ENCODE measurements around the gene ADCY10. TPM values are rescaled to one million over a fixed set of nuclear protein-coding genes. Genes with fewer than 3 reads are reported as not detected.

Gene ADCY10
- total RNA-seq, 1 experiment from 2014 or later = 0.20 TPM

DNA sequence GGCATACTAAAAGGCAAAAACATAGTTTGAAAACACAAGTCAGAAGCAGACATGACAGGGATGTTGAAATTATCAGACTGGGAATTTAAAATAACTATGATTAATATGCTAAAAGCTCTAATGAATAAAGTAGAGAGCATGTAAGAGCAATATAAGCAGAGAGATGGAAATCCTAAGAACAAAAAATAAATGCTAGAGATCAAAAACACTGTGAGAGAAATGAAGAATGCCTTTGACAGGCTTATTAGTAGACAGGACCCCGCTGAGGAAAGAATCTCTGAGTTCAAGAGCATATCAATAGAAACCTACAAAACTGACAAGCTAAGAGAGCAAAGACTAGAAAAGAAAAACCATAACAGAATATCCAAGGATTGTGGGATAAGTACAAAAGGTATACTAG is 98.3 kb downstream of the ADCY10 start:
- Histone ChIP-seq H3K79me2 (ENCODE audit: insufficient read depth, low read length) (no peaks in the 10 kb centered on the region), H4K8ac (replicated peaks; ENCODE audit: insufficient read length, low read depth, low read length) (no peak overlapping the region), H2BK12ac (ENCODE audit: insufficient read length, low read depth, low read length) (no peak overlapping the region), H3K9ac (ENCODE audit: extremely low read depth, insufficient read length, low read length) (no peak overlapping the region), H4K20me1 (ENCODE audit: control insufficient read depth, insufficient read depth, insufficient read length) (no peaks in the 10 kb centered on the region), H3T11ph (ENCODE audit: low read length) (no peak overlapping the region), H3K4me2 (ENCODE audit: insufficient read depth, insufficient read length, low read length) (no peak overlapping the region), H2BK120ac (ENCODE audit: low read depth, low read length, poor library complexity, severe bottlenecking) (no peak overlapping the region), H2BK15ac (ENCODE audit: low read depth, low read length) (no peak overlapping the region), H4K91ac (ENCODE audit: insufficient read length, low read depth, low read length) (no peak overlapping the region), H3K27ac (ENCODE audit: insufficient read length, low read depth, low read length) (no peak overlapping the region), H3K4me1 (ENCODE audit: insufficient read depth, low read length) (no peaks in the 10 kb centered on the region), H2AK5ac (ENCODE audit: insufficient read length, low read length) (no peak overlapping the region), H3K18ac (ENCODE audit: insufficient read length, low read depth, low read length) (no peak overlapping the region), H3K23me2 (ENCODE audit: insufficient read length, low read depth, low read length, poor library complexity, severe bottlenecking) (no peaks in the 10 kb centered on the region), H4K5ac (ENCODE audit: insufficient read length, low read depth, low read length) (no peak overlapping the region), H2BK5ac (ENCODE audit: insufficient read length, low read length) (no peak overlapping the region), H3K23ac (ENCODE audit: insufficient read length, low read depth, low read length) (no peak overlapping the region), H3K4ac (ENCODE audit: low read depth, low read length) (no peak overlapping the region), H3K27me3 (ENCODE audit: insufficient read depth, low read length) (no peaks in the 10 kb centered on the region), H3K56ac (ENCODE audit: insufficient read length, low read depth, low read length) (no peak overlapping the region), H3K79me1 (ENCODE audit: insufficient read depth, low read depth, low read length, poor library complexity, severe bottlenecking) (no peaks in the 10 kb centered on the region), H3K14ac (ENCODE audit: insufficient read depth, low read length) (no peak overlapping the region), H2BK20ac (ENCODE audit: low read depth, low read length, poor library complexity, severe bottlenecking) (no peak overlapping the region), H3K9me3 (ENCODE audit: control insufficient read depth, low read depth, low read length) (no peaks in the 10 kb centered on the region), H2AFZ (ENCODE audit: low read length) (no peak overlapping the region)
- Mint-ChIP-seq H3K4me1 (peaks cover 8 to 9% of the 10 kb centered on the region in 2 experiments), H3K36me3 (ENCODE audit: insufficient read depth in 1 of 3, low read depth in 3 of 3) (peaks cover 1 to 27% (median 4%) of the 10 kb centered on the region in 3 experiments; a peak in 6 of 7 replicates), H3K9me3 (peaks cover 21 to 24% of the 10 kb centered on the region in 2 experiments), H3K4me3 (no peak overlapping the region), H3K27me3 (ENCODE audit: low read depth) (no peaks in the 10 kb centered on the region), H3K27ac (no peak overlapping the region)
- WGBS (ENCODE audit: extremely low coverage, insufficient read length, low lambda C conversion rate) = no CpG with 5 or more reads among the region's 1 CpG
- no peak for DNase-seq
- TF ChIP-seq, protein P1, sequence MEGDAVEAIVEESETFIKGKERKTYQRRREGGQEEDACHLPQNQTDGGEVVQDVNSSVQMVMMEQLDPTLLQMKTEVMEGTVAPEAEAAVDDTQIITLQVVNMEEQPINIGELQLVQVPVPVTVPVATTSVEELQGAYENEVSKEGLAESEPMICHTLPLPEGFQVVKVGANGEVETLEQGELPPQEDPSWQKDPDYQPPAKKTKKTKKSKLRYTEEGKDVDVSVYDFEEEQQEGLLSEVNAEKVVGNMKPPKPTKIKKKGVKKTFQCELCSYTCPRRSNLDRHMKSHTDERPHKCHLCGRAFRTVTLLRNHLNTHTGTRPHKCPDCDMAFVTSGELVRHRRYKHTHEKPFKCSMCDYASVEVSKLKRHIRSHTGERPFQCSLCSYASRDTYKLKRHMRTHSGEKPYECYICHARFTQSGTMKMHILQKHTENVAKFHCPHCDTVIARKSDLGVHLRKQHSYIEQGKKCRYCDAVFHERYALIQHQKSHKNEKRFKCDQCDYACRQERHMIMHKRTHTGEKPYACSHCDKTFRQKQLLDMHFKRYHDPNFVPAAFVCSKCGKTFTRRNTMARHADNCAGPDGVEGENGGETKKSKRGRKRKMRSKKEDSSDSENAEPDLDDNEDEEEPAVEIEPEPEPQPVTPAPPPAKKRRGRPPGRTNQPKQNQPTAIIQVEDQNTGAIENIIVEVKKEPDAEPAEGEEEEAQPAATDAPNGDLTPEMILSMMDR (conservative IDR thresholded peaks at IDR 0.05) = no peak

Data from H9 (cell line).